SK-N-SH (cell line): ENCODE measurements around the gene AFF3.

ENCODE experiments used
- GABPA ChIP-seq: IDR thresholded peaks from 2 replicates; pipeline ENCODE4 v1.4.0; 2012; ENCODE audit warnings: low read depth, mild to moderate bottlenecking
- JUND ChIP-seq: IDR thresholded peaks from 2 replicates; pipeline ENCODE4 v1.4.0; 2012
- POLR2AphosphoS5 ChIP-seq: IDR thresholded peaks from 2 replicates; pipeline ENCODE4 v1.6.1; 2012; ENCODE audit warnings: low read depth, low read length
- RFX5 ChIP-seq: IDR thresholded peaks from 2 replicates; pipeline ENCODE4 v1.6.1; 2012; ENCODE audit warnings: mild to moderate bottlenecking, improper control_type of control experiment, low read length
- RXRA ChIP-seq: IDR thresholded peaks from 2 replicates; pipeline ENCODE4 v1.4.0; 2012; ENCODE audit warnings: low read depth, mild to moderate bottlenecking, borderline replicate concordance
- SMC3 ChIP-seq: IDR thresholded peaks from 2 replicates; pipeline ENCODE4 v1.6.1; 2012; ENCODE audit warnings: low read depth, low read length, improper control_type of control experiment
- TAF1 ChIP-seq: IDR thresholded peaks from 2 replicates; pipeline ENCODE4 v1.6.1; 2012; ENCODE audit warnings: low read depth, mild to moderate bottlenecking, low read length, moderate library complexity, borderline replicate concordance
- TCF12 ChIP-seq: IDR thresholded peaks from 2 replicates; pipeline ENCODE4 v1.4.0; 2012
- TF ChIP-seq, protein P1 (sequence below): IDR thresholded peaks from 2 replicates; pipeline ENCODE4 v1.4.0; 2012; ENCODE audit warnings: low read depth
- TF ChIP-seq, protein P2 (sequence below): fragments of 200-600 bp; sonication (generic); IDR thresholded peaks from 2 replicates; pipeline ENCODE4 v1.6.1; 2017; ENCODE audit warnings: antibody characterized with exemption, mild to moderate bottlenecking, moderate library complexity

GRCh38 chr2:99653433-99653832, 489.0 kb downstream of the AFF3 start:
- TF ChIP-seq, protein P1, sequence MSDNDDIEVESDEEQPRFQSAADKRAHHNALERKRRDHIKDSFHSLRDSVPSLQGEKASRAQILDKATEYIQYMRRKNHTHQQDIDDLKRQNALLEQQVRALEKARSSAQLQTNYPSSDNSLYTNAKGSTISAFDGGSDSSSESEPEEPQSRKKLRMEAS = no peak
- no peak for TF ChIP-seq JUND
- no peak for TF ChIP-seq TCF12
- TF ChIP-seq RFX5 = no peak
- TF ChIP-seq RXRA = no peak
- TF ChIP-seq POLR2AphosphoS5 = no peak
- TF ChIP-seq, protein P2, sequence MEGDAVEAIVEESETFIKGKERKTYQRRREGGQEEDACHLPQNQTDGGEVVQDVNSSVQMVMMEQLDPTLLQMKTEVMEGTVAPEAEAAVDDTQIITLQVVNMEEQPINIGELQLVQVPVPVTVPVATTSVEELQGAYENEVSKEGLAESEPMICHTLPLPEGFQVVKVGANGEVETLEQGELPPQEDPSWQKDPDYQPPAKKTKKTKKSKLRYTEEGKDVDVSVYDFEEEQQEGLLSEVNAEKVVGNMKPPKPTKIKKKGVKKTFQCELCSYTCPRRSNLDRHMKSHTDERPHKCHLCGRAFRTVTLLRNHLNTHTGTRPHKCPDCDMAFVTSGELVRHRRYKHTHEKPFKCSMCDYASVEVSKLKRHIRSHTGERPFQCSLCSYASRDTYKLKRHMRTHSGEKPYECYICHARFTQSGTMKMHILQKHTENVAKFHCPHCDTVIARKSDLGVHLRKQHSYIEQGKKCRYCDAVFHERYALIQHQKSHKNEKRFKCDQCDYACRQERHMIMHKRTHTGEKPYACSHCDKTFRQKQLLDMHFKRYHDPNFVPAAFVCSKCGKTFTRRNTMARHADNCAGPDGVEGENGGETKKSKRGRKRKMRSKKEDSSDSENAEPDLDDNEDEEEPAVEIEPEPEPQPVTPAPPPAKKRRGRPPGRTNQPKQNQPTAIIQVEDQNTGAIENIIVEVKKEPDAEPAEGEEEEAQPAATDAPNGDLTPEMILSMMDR = no peak
- no peak for TF ChIP-seq GABPA
- TF ChIP-seq TAF1 = no peak
- no peak for TF ChIP-seq SMC3
